ENCODE results near the gene FUZ.

The FUZ gene

DNA sequence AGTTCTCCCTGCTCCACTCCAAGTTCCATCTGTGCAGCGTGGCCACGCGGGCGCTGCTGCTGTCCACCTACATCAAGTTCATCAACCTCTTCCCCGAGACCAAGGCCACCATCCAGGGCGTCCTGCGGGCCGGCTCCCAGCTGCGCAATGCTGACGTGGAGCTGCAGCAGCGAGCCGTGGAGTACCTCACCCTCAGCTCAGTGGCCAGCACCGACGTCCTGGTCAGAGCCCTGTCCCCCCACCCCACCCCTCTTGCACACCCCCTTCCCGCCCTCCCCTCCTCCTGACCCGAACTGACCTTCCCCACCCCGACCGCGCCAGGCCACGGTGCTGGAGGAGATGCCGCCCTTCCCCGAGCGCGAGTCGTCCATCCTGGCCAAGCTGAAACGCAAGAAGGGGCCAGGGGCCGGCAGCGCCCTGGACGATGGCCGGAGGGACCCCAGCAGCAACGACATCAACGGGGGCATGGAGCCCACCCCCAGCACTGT, 11.6 kb downstream of the FUZ start:
- Histone ChIP-seq H3K36me3 (ENCODE audit: insufficient read depth, low read length) (peaks cover 76% of the 10 kb centered on the region), H3K4me1 (ENCODE audit: insufficient read depth, low read length, severe bottlenecking) (no peaks in the 10 kb centered on the region), H3K9me2 (ENCODE audit: low read depth, low read length) (no peaks in the 10 kb centered on the region), H3K27me3 (ENCODE audit: insufficient read depth, low read length) (no peaks in the 10 kb centered on the region), H3F3A (ENCODE audit: insufficient read depth, low read length) (no peaks in the 10 kb centered on the region), H3K4me2 (ENCODE audit: low read length) (no peak overlapping the region), H3K79me2 (ENCODE audit: insufficient read depth, low read length) (no peaks in the 10 kb centered on the region), H4K20me1 (ENCODE audit: insufficient read depth, low read length) (no peaks in the 10 kb centered on the region), H3K4me3 (ENCODE audit: low read depth, low read length, poor library complexity, severe bottlenecking) (no peak overlapping the region), H3K9ac (ENCODE audit: low read length) (no peak overlapping the region), H3K27ac (ENCODE audit: low read depth, low read length, poor library complexity, severe bottlenecking) (no peak overlapping the region), H3K9me3 (ENCODE audit: low read length) (no peaks in the 10 kb centered on the region), H2AFZ (ENCODE audit: low read length) (no peak overlapping the region)
- no peak for TF ChIP-seq EZH2 (IDR thresholded peaks at IDR 0.05; ENCODE audit: borderline replicate concordance, low read length)
- TF ChIP-seq, protein P1, sequence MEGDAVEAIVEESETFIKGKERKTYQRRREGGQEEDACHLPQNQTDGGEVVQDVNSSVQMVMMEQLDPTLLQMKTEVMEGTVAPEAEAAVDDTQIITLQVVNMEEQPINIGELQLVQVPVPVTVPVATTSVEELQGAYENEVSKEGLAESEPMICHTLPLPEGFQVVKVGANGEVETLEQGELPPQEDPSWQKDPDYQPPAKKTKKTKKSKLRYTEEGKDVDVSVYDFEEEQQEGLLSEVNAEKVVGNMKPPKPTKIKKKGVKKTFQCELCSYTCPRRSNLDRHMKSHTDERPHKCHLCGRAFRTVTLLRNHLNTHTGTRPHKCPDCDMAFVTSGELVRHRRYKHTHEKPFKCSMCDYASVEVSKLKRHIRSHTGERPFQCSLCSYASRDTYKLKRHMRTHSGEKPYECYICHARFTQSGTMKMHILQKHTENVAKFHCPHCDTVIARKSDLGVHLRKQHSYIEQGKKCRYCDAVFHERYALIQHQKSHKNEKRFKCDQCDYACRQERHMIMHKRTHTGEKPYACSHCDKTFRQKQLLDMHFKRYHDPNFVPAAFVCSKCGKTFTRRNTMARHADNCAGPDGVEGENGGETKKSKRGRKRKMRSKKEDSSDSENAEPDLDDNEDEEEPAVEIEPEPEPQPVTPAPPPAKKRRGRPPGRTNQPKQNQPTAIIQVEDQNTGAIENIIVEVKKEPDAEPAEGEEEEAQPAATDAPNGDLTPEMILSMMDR (IDR thresholded peaks at IDR 0.05; ENCODE audit: low read length): no peak

DNA sequence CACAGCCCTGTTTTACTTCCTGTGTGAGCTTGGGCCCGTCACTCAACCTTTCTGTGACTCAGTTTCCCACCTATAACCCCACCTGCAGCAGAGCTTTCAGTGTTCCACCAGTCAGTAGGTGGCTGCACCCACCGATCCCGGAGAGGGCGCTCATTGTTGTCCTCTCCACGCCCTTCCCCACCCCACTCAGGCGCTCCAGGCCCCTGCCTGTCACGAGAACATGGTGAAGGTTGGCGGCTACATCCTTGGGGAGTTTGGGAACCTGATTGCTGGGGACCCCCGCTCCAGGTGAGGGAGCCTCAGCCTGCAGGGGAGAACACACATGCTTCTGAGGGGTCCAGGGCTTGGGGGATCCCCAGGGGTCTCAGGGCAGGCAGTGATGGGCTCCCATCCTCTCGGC, 12.3 kb downstream of the FUZ start:
- H3K4me1 ChIP-seq (ENCODE audit: insufficient read depth, low read length, severe bottlenecking): no peaks in the 10 kb centered on the region
- H3K9me3 ChIP-seq (ENCODE audit: low read length): no peaks in the 10 kb centered on the region
- H3K4me2 ChIP-seq (ENCODE audit: low read length): no peak overlapping the region
- TF ChIP-seq, protein P1 (IDR thresholded peaks at IDR 0.05; ENCODE audit: low read length): no peak
- no peak for TF ChIP-seq EZH2 (IDR thresholded peaks at IDR 0.05; ENCODE audit: borderline replicate concordance, low read length)
- H3K4me3 ChIP-seq (ENCODE audit: low read depth, low read length, poor library complexity, severe bottlenecking): no peak overlapping the region
- no peak overlapping the region for H2AFZ ChIP-seq (ENCODE audit: low read length)
- H3K27me3 ChIP-seq (ENCODE audit: insufficient read depth, low read length): no peaks in the 10 kb centered on the region
- H3K36me3 ChIP-seq (ENCODE audit: insufficient read depth, low read length): peaks cover 77% of the 10 kb centered on the region
- no peaks in the 10 kb centered on the region for H4K20me1 ChIP-seq (ENCODE audit: insufficient read depth, low read length)
- H3K27ac ChIP-seq (ENCODE audit: low read depth, low read length, poor library complexity, severe bottlenecking): no peak overlapping the region
- H3F3A ChIP-seq (ENCODE audit: insufficient read depth, low read length): no peaks in the 10 kb centered on the region
- H3K9ac ChIP-seq (ENCODE audit: low read length): no peak overlapping the region
- no peaks in the 10 kb centered on the region for H3K79me2 ChIP-seq (ENCODE audit: insufficient read depth, low read length)
- no peaks in the 10 kb centered on the region for H3K9me2 ChIP-seq (ENCODE audit: low read depth, low read length)

DNA sequence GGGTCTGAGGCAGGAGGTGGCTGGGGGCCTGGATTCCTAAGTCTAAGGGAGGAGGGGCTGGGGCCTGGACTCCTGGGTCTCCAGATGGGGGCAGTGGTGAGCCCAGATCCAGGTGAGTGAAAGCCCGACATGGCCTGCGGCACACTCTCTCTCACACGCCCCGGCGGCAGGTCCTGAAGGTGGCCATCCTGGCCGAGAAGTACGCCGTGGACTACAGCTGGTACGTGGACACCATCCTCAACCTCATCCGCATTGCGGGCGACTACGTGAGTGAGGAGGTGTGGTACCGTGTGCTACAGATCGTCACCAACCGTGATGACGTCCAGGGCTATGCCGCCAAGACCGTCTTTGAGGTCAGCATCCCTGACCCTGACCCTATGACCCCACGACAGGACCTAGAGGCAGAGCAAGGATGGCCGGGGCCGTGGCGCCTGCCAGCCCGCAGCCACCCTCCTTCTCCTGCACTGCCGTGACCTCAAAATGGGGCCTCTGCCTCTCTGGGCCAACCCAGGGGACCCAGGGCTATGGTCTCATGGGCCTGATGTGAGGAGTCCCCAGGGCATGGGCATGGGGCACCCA, 13.2 kb downstream of the FUZ start:
- Histone ChIP-seq H3K9me2 (ENCODE audit: low read depth, low read length) (no peaks in the 10 kb centered on the region), H3K4me2 (ENCODE audit: low read length) (no peak overlapping the region), H3K4me3 (ENCODE audit: low read depth, low read length, poor library complexity, severe bottlenecking) (no peak overlapping the region), H3K9ac (ENCODE audit: low read length) (no peak overlapping the region), H3K27me3 (ENCODE audit: insufficient read depth, low read length) (no peaks in the 10 kb centered on the region), H3K9me3 (ENCODE audit: low read length) (no peaks in the 10 kb centered on the region), H3K79me2 (ENCODE audit: insufficient read depth, low read length) (no peaks in the 10 kb centered on the region), H3F3A (ENCODE audit: insufficient read depth, low read length) (no peaks in the 10 kb centered on the region), H2AFZ (ENCODE audit: low read length) (no peak overlapping the region), H3K36me3 (ENCODE audit: insufficient read depth, low read length) (peaks cover 81% of the 10 kb centered on the region), H3K27ac (ENCODE audit: low read depth, low read length, poor library complexity, severe bottlenecking) (no peak overlapping the region), H3K4me1 (ENCODE audit: insufficient read depth, low read length, severe bottlenecking) (no peaks in the 10 kb centered on the region), H4K20me1 (ENCODE audit: insufficient read depth, low read length) (no peaks in the 10 kb centered on the region)
- TF ChIP-seq EZH2 (IDR thresholded peaks at IDR 0.05; ENCODE audit: borderline replicate concordance, low read length): no peak
- TF ChIP-seq, protein P1 (IDR thresholded peaks at IDR 0.05; ENCODE audit: low read length): no peak; the same call in 1 of the 2 replicates

All from OCI-LY1 (cell line).